Measurements from ENCODE around the gene SLC47A2. TPM values are rescaled to one million over a fixed set of nuclear protein-coding genes. Genes with fewer than 3 reads are reported as not detected.
"Not testable (repeated sequence)": the region's sequence is repeated elsewhere in the genome, so short reads cannot be mapped to it uniquely, and the experiment has no call there.

SLC47A2 gene
- polyA plus RNA-seq, 1 donor from 2014 or later: not detected

DNA sequence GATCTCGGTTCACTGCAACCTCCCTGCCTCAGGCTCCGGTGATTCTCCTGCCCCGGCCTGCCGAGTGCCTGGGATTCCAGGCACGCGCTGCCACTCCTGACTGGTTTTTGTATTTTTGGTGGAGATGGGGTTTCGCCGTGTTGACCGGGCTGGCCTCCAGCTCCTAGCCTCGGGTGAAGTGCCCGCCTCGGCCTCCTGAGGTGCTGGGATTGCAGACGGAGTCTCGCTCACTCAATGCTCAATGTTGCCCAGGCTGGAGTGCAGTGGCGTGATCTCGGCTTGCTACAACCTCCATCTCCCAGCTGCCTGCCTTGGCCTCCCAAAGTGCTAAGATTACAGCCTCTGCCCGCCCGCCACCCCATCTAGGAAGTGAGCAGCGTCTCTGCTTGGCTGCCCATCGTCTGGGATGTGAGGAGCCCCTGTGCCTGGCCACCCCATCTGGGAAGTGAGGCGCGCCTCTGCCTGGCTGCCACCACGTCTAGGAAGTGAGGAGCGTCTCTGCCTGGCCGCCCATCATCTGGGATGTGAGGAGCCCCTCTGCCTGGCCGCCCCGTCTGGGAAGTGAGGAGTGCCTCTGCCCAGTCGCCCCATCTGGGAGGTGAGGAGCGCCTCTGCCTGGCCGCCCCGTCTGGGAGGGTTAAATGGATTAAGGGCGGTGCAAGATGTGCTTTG, 31.3 kb downstream of the SLC47A2 start:
- not testable (repeated sequence) for H2AFZ ChIP-seq (ENCODE audit: low read depth, low read length); H3K4me2 ChIP-seq (ENCODE audit: low read length); H3K4me3 ChIP-seq (ENCODE audit: low read length); H3K9ac ChIP-seq (ENCODE audit: low read length); H3K36me3 ChIP-seq (ENCODE audit: insufficient read depth, low read length); H3K9me3 ChIP-seq (ENCODE audit: low read length); H3K79me2 ChIP-seq (replicated peaks; ENCODE audit: insufficient read depth, low read length); H4K20me1 ChIP-seq (ENCODE audit: insufficient read depth); H3F3A ChIP-seq (ENCODE audit: insufficient read depth, low read length, poor library complexity, severe bottlenecking); H3K27ac ChIP-seq (ENCODE audit: low read length); H3K27me3 ChIP-seq (ENCODE audit: insufficient read depth, low read depth, low read length); H3K9me2 ChIP-seq (ENCODE audit: insufficient read depth, low read length)

DNA sequence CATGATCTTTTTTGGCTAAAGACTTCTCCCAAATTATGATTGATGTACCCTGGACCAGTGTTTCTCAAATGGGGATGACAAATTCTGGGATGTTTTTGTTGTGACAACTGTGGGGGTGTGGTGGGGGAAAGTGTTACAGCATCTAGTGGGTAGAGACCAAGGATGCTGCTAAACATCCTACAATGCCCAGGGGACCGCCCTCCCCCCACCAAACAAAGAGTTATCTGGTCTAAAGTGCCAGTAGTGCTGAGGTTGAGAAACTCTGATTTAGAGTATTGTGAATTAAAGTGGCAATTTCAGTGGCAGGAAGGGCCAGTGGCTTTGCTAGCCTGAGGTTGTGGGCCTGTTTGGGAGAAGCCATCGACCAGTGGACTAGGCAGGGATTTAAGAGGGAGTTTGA, 33.3 kb downstream of the SLC47A2 start:
- TF ChIP-seq MXI1 (conservative IDR thresholded peaks at IDR 0.05; ENCODE audit: poor library complexity, severe bottlenecking) (no peak), RAD21 (conservative IDR thresholded peaks at IDR 0.05) (no peak), EZH2 (IDR thresholded peaks at IDR 0.05; ENCODE audit: borderline replicate concordance, insufficient read depth, low read length, poor library complexity, severe bottlenecking) (no peak), POLR2AphosphoS5 (IDR thresholded peaks at IDR 0.05) (no peak), EP300 (conservative IDR thresholded peaks at IDR 0.05; ENCODE audit: poor library complexity, severe bottlenecking) (no peak), SMC3 (conservative IDR thresholded peaks at IDR 0.05; ENCODE audit: poor library complexity) (no peak), TAF1 (IDR thresholded peaks at IDR 0.05; ENCODE audit: low read depth) (no peak)
- TF ChIP-seq, protein P1, sequence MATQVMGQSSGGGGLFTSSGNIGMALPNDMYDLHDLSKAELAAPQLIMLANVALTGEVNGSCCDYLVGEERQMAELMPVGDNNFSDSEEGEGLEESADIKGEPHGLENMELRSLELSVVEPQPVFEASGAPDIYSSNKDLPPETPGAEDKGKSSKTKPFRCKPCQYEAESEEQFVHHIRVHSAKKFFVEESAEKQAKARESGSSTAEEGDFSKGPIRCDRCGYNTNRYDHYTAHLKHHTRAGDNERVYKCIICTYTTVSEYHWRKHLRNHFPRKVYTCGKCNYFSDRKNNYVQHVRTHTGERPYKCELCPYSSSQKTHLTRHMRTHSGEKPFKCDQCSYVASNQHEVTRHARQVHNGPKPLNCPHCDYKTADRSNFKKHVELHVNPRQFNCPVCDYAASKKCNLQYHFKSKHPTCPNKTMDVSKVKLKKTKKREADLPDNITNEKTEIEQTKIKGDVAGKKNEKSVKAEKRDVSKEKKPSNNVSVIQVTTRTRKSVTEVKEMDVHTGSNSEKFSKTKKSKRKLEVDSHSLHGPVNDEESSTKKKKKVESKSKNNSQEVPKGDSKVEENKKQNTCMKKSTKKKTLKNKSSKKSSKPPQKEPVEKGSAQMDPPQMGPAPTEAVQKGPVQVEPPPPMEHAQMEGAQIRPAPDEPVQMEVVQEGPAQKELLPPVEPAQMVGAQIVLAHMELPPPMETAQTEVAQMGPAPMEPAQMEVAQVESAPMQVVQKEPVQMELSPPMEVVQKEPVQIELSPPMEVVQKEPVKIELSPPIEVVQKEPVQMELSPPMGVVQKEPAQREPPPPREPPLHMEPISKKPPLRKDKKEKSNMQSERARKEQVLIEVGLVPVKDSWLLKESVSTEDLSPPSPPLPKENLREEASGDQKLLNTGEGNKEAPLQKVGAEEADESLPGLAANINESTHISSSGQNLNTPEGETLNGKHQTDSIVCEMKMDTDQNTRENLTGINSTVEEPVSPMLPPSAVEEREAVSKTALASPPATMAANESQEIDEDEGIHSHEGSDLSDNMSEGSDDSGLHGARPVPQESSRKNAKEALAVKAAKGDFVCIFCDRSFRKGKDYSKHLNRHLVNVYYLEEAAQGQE (IDR thresholded peaks at IDR 0.05; ENCODE audit: borderline replicate concordance): no peak
- TF ChIP-seq, protein P2, sequence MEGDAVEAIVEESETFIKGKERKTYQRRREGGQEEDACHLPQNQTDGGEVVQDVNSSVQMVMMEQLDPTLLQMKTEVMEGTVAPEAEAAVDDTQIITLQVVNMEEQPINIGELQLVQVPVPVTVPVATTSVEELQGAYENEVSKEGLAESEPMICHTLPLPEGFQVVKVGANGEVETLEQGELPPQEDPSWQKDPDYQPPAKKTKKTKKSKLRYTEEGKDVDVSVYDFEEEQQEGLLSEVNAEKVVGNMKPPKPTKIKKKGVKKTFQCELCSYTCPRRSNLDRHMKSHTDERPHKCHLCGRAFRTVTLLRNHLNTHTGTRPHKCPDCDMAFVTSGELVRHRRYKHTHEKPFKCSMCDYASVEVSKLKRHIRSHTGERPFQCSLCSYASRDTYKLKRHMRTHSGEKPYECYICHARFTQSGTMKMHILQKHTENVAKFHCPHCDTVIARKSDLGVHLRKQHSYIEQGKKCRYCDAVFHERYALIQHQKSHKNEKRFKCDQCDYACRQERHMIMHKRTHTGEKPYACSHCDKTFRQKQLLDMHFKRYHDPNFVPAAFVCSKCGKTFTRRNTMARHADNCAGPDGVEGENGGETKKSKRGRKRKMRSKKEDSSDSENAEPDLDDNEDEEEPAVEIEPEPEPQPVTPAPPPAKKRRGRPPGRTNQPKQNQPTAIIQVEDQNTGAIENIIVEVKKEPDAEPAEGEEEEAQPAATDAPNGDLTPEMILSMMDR (IDR thresholded peaks at IDR 0.05; ENCODE audit: poor library complexity, severe bottlenecking): no peak
- Histone ChIP-seq H3F3A (ENCODE audit: insufficient read depth, low read length, poor library complexity, severe bottlenecking) (no peaks in the 10 kb centered on the region), H4K20me1 (ENCODE audit: insufficient read depth) (no peaks in the 10 kb centered on the region), H3K36me3 (ENCODE audit: insufficient read depth, low read length) (no peaks in the 10 kb centered on the region), H2AFZ (ENCODE audit: low read depth, low read length) (no peak overlapping the region), H3K9me2 (ENCODE audit: insufficient read depth, low read length) (no peaks in the 10 kb centered on the region), H3K79me2 (replicated peaks; ENCODE audit: insufficient read depth, low read length) (no peaks in the 10 kb centered on the region), H3K4me2 (ENCODE audit: low read length) (no peak overlapping the region), H3K9me3 (ENCODE audit: low read length) (no peaks in the 10 kb centered on the region), H3K9ac (ENCODE audit: low read length) (no peak overlapping the region), H3K27ac (ENCODE audit: low read length) (no peak overlapping the region), H3K4me3 (ENCODE audit: low read length) (no peak overlapping the region), H3K27me3 (ENCODE audit: insufficient read depth, low read depth, low read length) (no peaks in the 10 kb centered on the region)
